ENCODE data around the gene SGO1.

DNA sequence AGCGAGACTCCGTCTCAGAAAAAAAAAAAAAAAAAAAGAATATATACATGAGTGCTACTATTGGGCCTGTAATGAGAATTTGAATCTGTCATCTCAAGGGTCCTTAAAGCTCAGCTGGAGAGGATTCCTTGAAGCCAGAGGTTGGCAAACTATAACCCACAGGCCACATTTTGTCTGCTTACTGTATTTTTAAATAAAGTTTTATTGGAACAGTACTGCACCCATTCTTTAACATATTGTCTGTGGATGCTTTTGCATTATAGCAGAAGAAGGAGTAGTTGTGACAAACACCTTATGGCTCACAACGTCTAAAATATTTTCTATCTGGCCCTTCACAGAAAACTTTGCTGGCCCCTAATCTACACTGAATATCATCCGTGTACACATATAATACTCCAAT is 60.7 kb downstream of the SGO1 start:
- TF ChIP-seq BHLHE40 (IDR thresholded peaks at IDR 0.05; ENCODE audit: borderline replicate concordance) (no peak), ARNT (IDR thresholded peaks at IDR 0.05) (no peak), SUZ12 (IDR thresholded peaks at IDR 0.05) (no peak), SP1 (IDR thresholded peaks at IDR 0.05) (no peak), TARDBP (IDR thresholded peaks at IDR 0.05) (no peak)
